Colonic mucosa (tissue), 4 donors: ENCODE results near the gene TUBA3E. TPM values are rescaled to one million over a fixed set of nuclear protein-coding genes. Genes with fewer than 3 reads are reported as not detected.
A peak's percentile ranks its signal among the peaks of the same experiment; 100 is the strongest.
"Not testable (repeated sequence)": the region's sequence is repeated elsewhere in the genome, so short reads cannot be mapped to it uniquely, and the experiment has no call there.

ENCODE experiments used
- DNase-seq: peaks from one replicate; pipeline ENCODE4 v3.0.0-alpha.2; 2020
- H3K27ac ChIP-seq: fragments of 200-600 bp; one replicate; pipeline ENCODE4 v1.8.0; 2021
- H3K27me3 ChIP-seq: fragments of 200-600 bp; one replicate; pipeline ENCODE4 v1.8.0; 2021
- H3K36me3 ChIP-seq: fragments of 200-600 bp; one replicate; pipeline ENCODE4 v1.8.0; 2021
- H3K4me1 ChIP-seq: fragments of 200-600 bp; one replicate; pipeline ENCODE4 v1.8.0; 2021; ENCODE audit warnings: mild to moderate bottlenecking
- H3K4me3 ChIP-seq: fragments of 200-600 bp; one replicate; pipeline ENCODE4 v1.8.0; 2021
- H3K9ac ChIP-seq, 2 donors: one replicate each; pipeline ENCODE4 v1.7.0; 2013; ENCODE audit warnings: control low read depth in 2 of 2, low read depth in 2 of 2, low read length in 2 of 2
- H3K9me3 ChIP-seq: fragments of 200-600 bp; one replicate; pipeline ENCODE4 v1.8.0; 2021
- intact Hi-C: fragments of 100-400 bp; cut with DNase I; formaldehyde crosslinking; loops from one replicate; pipeline ENCODE4 v1.14.1; 2022
- total RNA-seq, 2 donors: library from RNA; stranded (reverse); fragmentation: NEBNext Ultra II Directional in 1 of 2; extraction: Animal tissue kit (Norgen Biotek cat#: 25700) in 1 of 2; gene quantifications; one replicate each; pipeline ENCODE4 v1.2.1, GENCODE V29; 2021
- TF ChIP-seq, protein P1 (sequence below): fragments of 200-600 bp; IDR thresholded peaks from one replicate; pipeline ENCODE4 v1.8.0; 2022; ENCODE audit warnings: antibody characterized with exemption, mild to moderate bottlenecking
- donor health status: healthy.
- donor health status: DM: no; HTN: no; CAD: no.
- donor health status: DM: no; HTN: no; CAD: no.

TUBA3E gene
- total RNA-seq, 2 donors from 2014 or later = not detected

GRCh38 chr2:130152816-130153595 lies 45.2 kb downstream of the TUBA3E start:
- Histone ChIP-seq H3K27me3 (no peaks in the 10 kb centered on the region), H3K9me3 (no peaks in the 10 kb centered on the region), H3K4me3 (no peak overlapping the region), H3K27ac (no peak overlapping the region), H3K9ac (no peak overlapping the region), H3K36me3 (no peaks in the 10 kb centered on the region), H3K4me1 (no peaks in the 10 kb centered on the region)
- DNase-seq = no peak
- intact Hi-C loops = no loop called here
- TF ChIP-seq, protein P1, sequence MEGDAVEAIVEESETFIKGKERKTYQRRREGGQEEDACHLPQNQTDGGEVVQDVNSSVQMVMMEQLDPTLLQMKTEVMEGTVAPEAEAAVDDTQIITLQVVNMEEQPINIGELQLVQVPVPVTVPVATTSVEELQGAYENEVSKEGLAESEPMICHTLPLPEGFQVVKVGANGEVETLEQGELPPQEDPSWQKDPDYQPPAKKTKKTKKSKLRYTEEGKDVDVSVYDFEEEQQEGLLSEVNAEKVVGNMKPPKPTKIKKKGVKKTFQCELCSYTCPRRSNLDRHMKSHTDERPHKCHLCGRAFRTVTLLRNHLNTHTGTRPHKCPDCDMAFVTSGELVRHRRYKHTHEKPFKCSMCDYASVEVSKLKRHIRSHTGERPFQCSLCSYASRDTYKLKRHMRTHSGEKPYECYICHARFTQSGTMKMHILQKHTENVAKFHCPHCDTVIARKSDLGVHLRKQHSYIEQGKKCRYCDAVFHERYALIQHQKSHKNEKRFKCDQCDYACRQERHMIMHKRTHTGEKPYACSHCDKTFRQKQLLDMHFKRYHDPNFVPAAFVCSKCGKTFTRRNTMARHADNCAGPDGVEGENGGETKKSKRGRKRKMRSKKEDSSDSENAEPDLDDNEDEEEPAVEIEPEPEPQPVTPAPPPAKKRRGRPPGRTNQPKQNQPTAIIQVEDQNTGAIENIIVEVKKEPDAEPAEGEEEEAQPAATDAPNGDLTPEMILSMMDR = no peak

DNA sequence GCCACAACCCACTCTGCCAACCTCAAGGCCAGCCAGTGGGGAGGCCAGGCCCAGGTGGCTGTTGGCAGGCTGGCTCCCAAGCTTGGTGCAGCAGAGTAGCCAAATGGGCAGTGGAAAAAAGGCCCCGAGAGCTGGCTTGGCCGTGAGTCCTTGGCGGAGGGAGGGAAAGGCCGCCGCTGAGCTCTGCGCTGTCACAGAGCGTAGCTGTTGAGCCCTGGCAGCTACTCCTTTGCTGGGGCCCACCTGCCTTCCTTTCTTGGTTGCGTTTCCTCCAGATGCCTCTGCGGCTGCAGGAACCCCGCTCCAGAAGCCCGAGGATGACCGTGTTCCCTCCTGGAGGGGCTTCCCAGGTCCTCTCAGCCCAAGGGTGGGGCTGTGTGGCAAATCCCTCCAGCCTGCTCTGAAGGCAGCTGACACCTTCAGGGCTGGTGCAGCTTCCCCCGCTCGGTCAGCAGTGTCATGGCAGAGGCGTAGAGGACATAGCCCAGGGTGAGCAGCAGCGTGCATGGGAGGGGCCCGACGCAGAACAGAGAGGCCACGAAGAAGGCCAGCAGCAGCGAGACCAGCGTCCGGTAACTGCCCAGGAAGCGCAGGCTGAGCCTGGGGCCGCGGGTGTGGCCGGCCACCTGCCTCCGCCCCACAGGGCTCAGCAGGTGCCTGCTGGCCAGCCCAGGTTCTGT lies 46.0 kb downstream of the TUBA3E start:
- not testable (repeated sequence) for H3K9ac ChIP-seq, H3K36me3 ChIP-seq

DNA sequence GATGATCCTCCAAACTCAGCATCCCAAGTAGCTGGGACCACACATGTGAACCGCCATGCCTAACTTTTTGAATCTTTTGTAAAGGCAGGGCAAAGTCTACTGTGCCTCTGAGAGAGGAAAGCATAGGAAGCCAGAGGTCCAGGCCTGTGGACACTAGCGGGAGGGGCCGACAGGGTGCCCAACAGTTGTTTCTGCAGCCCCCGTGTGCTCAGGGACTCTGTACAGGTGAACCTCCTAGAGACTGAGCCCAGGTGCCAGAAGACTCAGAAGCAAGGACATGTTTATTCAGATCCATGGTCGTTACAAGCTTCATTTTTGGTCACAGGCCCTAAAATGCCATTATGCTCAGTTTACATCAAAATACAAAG lies 47.1 kb downstream of the TUBA3E start:
- H3K4me1 ChIP-seq, H3K9ac ChIP-seq, H3K9me3 ChIP-seq, intact Hi-C loops, H3K27me3 ChIP-seq, DNase-seq, H3K4me3 ChIP-seq, H3K27ac ChIP-seq, H3K36me3 ChIP-seq: not testable (repeated sequence)

More for the DNA sequence above, 46.0 kb downstream of the TUBA3E start:
- H3K9me3 ChIP-seq, DNase-seq, H3K27me3 ChIP-seq, H3K4me1 ChIP-seq, H3K27ac ChIP-seq, H3K4me3 ChIP-seq, intact Hi-C loops: not testable (repeated sequence)

- no peak overlapping the region for H3K27ac ChIP-seq
- TF ChIP-seq, protein P1 = no peak
Measured at GRCh38 chr2:130150181-130151144, 47.8 kb downstream of the TUBA3E start.

GRCh38 chr2:130148515-130148914 lies 49.7 kb downstream of the TUBA3E start:
- DNase-seq = peak; percentile 1
- H3K9me3 ChIP-seq, H3K4me3 ChIP-seq, H3K36me3 ChIP-seq, H3K27ac ChIP-seq, H3K27me3 ChIP-seq, H3K9ac ChIP-seq, H3K4me1 ChIP-seq, intact Hi-C loops: not testable (repeated sequence)

More at GRCh38 chr2:130150181-130151144, 47.8 kb downstream of the TUBA3E start:
- no peak overlapping the region for H3K9ac ChIP-seq
- no peaks in the 10 kb centered on the region for H3K4me1 ChIP-seq
- DNase-seq = no peak
- H3K27me3 ChIP-seq = no peaks in the 10 kb centered on the region
- H3K9me3 ChIP-seq = no peaks in the 10 kb centered on the region
- no peak overlapping the region for H3K4me3 ChIP-seq
- intact Hi-C loops = no loop called here
- H3K36me3 ChIP-seq = no peaks in the 10 kb centered on the region

GRCh38 chr2:130145006-130145414 lies 53.2 kb downstream of the TUBA3E start, which contains the start of gene CCDC74B:
Gene CCDC74B, minus strand, starts transcription at chr2:130145112. Its CDS starts 116 bp downstream, at chr2:130144996.
- H3K9ac ChIP-seq, H3K36me3 ChIP-seq, H3K27ac ChIP-seq, H3K4me1 ChIP-seq, intact Hi-C loops, H3K9me3 ChIP-seq, H3K27me3 ChIP-seq: not testable (repeated sequence)
- peak; percentile 68 for DNase-seq
- peak within 1 kb of the TSS; percentile 17 for H3K4me3 ChIP-seq

GRCh38 chr2:130143266-130144039 lies 54.8 kb downstream of the TUBA3E start:
- H3K36me3 ChIP-seq, H3K27me3 ChIP-seq, DNase-seq, H3K4me1 ChIP-seq, H3K9ac ChIP-seq, H3K9me3 ChIP-seq, intact Hi-C loops, H3K27ac ChIP-seq, H3K4me3 ChIP-seq: not testable (repeated sequence)

GRCh38 chr2:130142396-130143265 lies 55.6 kb downstream of the TUBA3E start:
- H3K4me1 ChIP-seq, H3K9me3 ChIP-seq, H3K27me3 ChIP-seq, H3K36me3 ChIP-seq, intact Hi-C loops, H3K27ac ChIP-seq, H3K9ac ChIP-seq, DNase-seq, H3K4me3 ChIP-seq: not testable (repeated sequence)
